Hindlimb muscle (tissue), 1 donor: ENCODE measurements around the gene SLIT1. TPM values are rescaled to one million over a fixed set of nuclear protein-coding genes. Genes with fewer than 3 reads are reported as not detected.

Experiments used
- DNase-seq: peaks from one replicate; pipeline ENCODE4 v3.0.0-alpha.2; 2013
- polyA plus RNA-seq: library from polyadenylated mRNA; unstranded; fragments of 120-200 nt; gene quantifications from one replicate; pipeline ENCODE4 v1.2.1, GENCODE V29; 2013; ENCODE audit not compliant: insufficient read length

The SLIT1 gene
- polyA plus RNA-seq, 1 donor: 1.3 TPM

- no peak for DNase-seq
Measured at GRCh38 chr10:97078938-97079445, 106.8 kb downstream of the SLIT1 start.

- no peak for DNase-seq
Measured at GRCh38 chr10:97078261-97078937, 107.4 kb downstream of the SLIT1 start.

GRCh38 chr10:97076781-97077180 lies 109.0 kb downstream of the SLIT1 start:
- DNase-seq: no peak

- DNase-seq: no peak
Measured at GRCh38 chr10:97075961-97076525, 109.7 kb downstream of the SLIT1 start.

- DNase-seq: no peak
Measured at GRCh38 chr10:97075421-97075820, 110.3 kb downstream of the SLIT1 start.

GRCh38 chr10:97074256-97075145 lies 111.3 kb downstream of the SLIT1 start:
- DNase-seq: no peak

- DNase-seq: peak; percentile 80
Measured at GRCh38 chr10:97072851-97073665, 112.7 kb downstream of the SLIT1 start.

GRCh38 chr10:97071496-97071895 lies 114.3 kb downstream of the SLIT1 start:
- no peak for DNase-seq

- no peak for DNase-seq
Measured at GRCh38 chr10:97069576-97070362, 116.0 kb downstream of the SLIT1 start.

GRCh38 chr10:97069026-97069425 lies 116.7 kb downstream of the SLIT1 start:
- DNase-seq: no peak

- DNase-seq: no peak
Measured at GRCh38 chr10:97067716-97068391, 117.9 kb downstream of the SLIT1 start.

GRCh38 chr10:97066877-97067555 lies 118.7 kb downstream of the SLIT1 start:
- DNase-seq: no peak

GRCh38 chr10:97065686-97066660 lies 119.8 kb downstream of the SLIT1 start:
- DNase-seq: no peak

- no peak for DNase-seq
Measured at GRCh38 chr10:97065128-97065527, 120.6 kb downstream of the SLIT1 start.

GRCh38 chr10:97063983-97064837 lies 121.5 kb downstream of the SLIT1 start:
- no peak for DNase-seq

GRCh38 chr10:97063271-97063982 lies 122.3 kb downstream of the SLIT1 start:
- no peak for DNase-seq

GRCh38 chr10:97062456-97062855 lies 123.3 kb downstream of the SLIT1 start:
- DNase-seq: no peak
